GM12878 (cell line): ENCODE measurements around the gene ABHD17A. TPM values are rescaled to one million over a fixed set of nuclear protein-coding genes. Genes with fewer than 3 reads are reported as not detected.

Experiments
- BHLHE40 ChIP-seq, 2 experiments: fragments of 450-650 bp in 1 of 2; IDR thresholded peaks; 2 replicates each; pipeline ENCODE4 v1.6.1; 2011 to 2017; ENCODE audit warnings: low read depth in 2 of 2, borderline replicate concordance in 1 of 2, improper control_type of control experiment in 1 of 2, low read length in 1 of 2, mild to moderate bottlenecking in 1 of 2
- BRCA1 ChIP-seq: IDR thresholded peaks from 2 replicates; pipeline ENCODE4 v1.6.1; 2011; ENCODE audit warnings: low read depth, low read length, improper control_type of control experiment
- CHD2 ChIP-seq: IDR thresholded peaks from 2 replicates; pipeline ENCODE4 v1.6.1; 2011; ENCODE audit warnings: low read depth, low read length, improper control_type of control experiment, borderline replicate concordance
- EP300 ChIP-seq, 2 experiments: fragments of 150-350 bp in 1 of 2; IDR thresholded peaks; 2 replicates each; pipeline ENCODE4 v1.6.1; 2011 to 2012; ENCODE audit warnings: low read depth in 2 of 2, low read length in 2 of 2, borderline replicate concordance in 1 of 2, improper control_type of control experiment in 1 of 2, inconsistent platforms in 1 of 2; ENCODE audit not compliant: control insufficient read depth in 1 of 2
- FOXK2 ChIP-seq: fragments of 450-650 bp; IDR thresholded peaks from 2 replicates; pipeline ENCODE4 v1.6.1; 2017; ENCODE audit warnings: mild to moderate bottlenecking, moderate library complexity
- HCFC1 ChIP-seq: fragments of 150-350 bp; IDR thresholded peaks from 2 replicates; pipeline ENCODE4 v1.6.1; 2014; ENCODE audit warnings: low read length
- IKZF2 ChIP-seq, 2 experiments: fragments of 450-650 bp; IDR thresholded peaks; 2 replicates each; pipeline ENCODE4 v1.6.1; 2017; ENCODE audit warnings: mild to moderate bottlenecking in 2 of 2, moderate library complexity in 2 of 2
- IRF4 ChIP-seq: IDR thresholded peaks from 2 replicates; pipeline ENCODE4 v1.6.1; 2011; ENCODE audit warnings: low read depth, low read length
- JUND ChIP-seq: IDR thresholded peaks from 2 replicates; pipeline ENCODE4 v1.6.1; 2012; ENCODE audit warnings: low read depth, mild to moderate bottlenecking, low read length, improper control_type of control experiment, moderate library complexity
- KAT2A ChIP-seq: conservative IDR thresholded peaks from 2 replicates; pipeline ENCODE4 v1.6.1; 2011; ENCODE audit warnings: low read depth, low read length; ENCODE audit not compliant: control insufficient read depth
- NFYA ChIP-seq: IDR thresholded peaks from 2 replicates; pipeline ENCODE4 v1.6.1; 2011; ENCODE audit warnings: low read depth, mild to moderate bottlenecking, low read length, improper control_type of control experiment, borderline replicate concordance
- PML ChIP-seq: IDR thresholded peaks from 2 replicates; pipeline ENCODE4 v1.6.1; 2012; ENCODE audit warnings: low read length, inconsistent platforms
- POLR2AphosphoS2 ChIP-seq: IDR thresholded peaks from 2 replicates; pipeline ENCODE4 v1.6.1; 2011; ENCODE audit warnings: low read depth, mild to moderate bottlenecking, low read length, improper control_type of control experiment, moderate library complexity
- POLR2AphosphoS5 ChIP-seq: IDR thresholded peaks from 2 replicates; pipeline ENCODE4 v1.6.1; 2011; ENCODE audit warnings: mild to moderate bottlenecking, low read length, inconsistent platforms
- SMC3 ChIP-seq: IDR thresholded peaks from 2 replicates; pipeline ENCODE4 v1.6.1; 2011; ENCODE audit warnings: low read length, improper control_type of control experiment, borderline replicate concordance
- SREBF1 ChIP-seq: IDR thresholded peaks from 2 replicates; pipeline ENCODE4 v1.6.1; 2012; ENCODE audit warnings: mild to moderate bottlenecking, low read length
- SREBF2 ChIP-seq: IDR thresholded peaks from 2 replicates; pipeline ENCODE4 v1.6.1; 2012; ENCODE audit warnings: mild to moderate bottlenecking, low read length
- TCF7 ChIP-seq: IDR thresholded peaks from 2 replicates; pipeline ENCODE4 v1.6.1; 2014; ENCODE audit warnings: antibody characterized with exemption, borderline replicate concordance
- ZNF207 ChIP-seq: fragments of 450-650 bp; IDR thresholded peaks from 2 replicates; pipeline ENCODE4 v1.6.1; 2014; ENCODE audit warnings: antibody characterized with exemption, mild to moderate bottlenecking, borderline replicate concordance
- polyA plus RNA-seq, 11 experiments: library from polyadenylated mRNA; depleted of rRNA in 4 of 11; unstranded in 6 of 11; stranded (reverse) in 5 of 11; fragments of >200 nt; fragmentation: Nextera tagmentation in 4 of 11; fragmentation: Illumina TruSeq in 1 of 11; extraction: Ambion mirVana in 4 of 11; extraction: Trizol in 1 of 11; gene quantifications; 1 replicate in 1 of 11; 2 replicates in 10 of 11; pipeline versions ENCODE4 v1.2.1 to v1.2.3, GENCODE V29; 2011 to 2016; ENCODE audit warnings: inconsistent platforms in 2 of 11, missing spikeins in 2 of 11, low read depth in 1 of 11
- total RNA-seq, 4 experiments: library from RNA; depleted of rRNA in 3 of 4; stranded (reverse); fragments of >200 nt in 3 of 4; fragmentation: Illumina TruSeq in 1 of 4; extraction: Trizol in 1 of 4; gene quantifications; 2 replicates each; pipeline versions ENCODE4 v1.2.1 to v1.2.3, GENCODE V29; 2013 to 2021
- TF ChIP-seq, protein P1 (sequence below): fragments of 450-650 bp; IDR thresholded peaks from 2 replicates; pipeline ENCODE4 v1.6.1; 2018; ENCODE audit warnings: borderline replicate concordance, mild to moderate bottlenecking; ENCODE audit not compliant: partially characterized antibody
- TF ChIP-seq, protein P2 (sequence below): fragments of 450-650 bp; IDR thresholded peaks from 2 replicates; pipeline ENCODE4 v1.6.1; 2017; ENCODE audit warnings: antibody characterized with exemption, mild to moderate bottlenecking, moderate library complexity
- TF ChIP-seq, protein P3 (sequence below): fragments of 450-650 bp; IDR thresholded peaks from 2 replicates; pipeline ENCODE4 v1.6.1; 2016; ENCODE audit warnings: mild to moderate bottlenecking

Gene ABHD17A
- total and polyA plus RNA-seq, 10 of the 15 experiments (the other 5 are each of a cell fraction or from before 2014, with no cell fraction given) = 0.13 to 126 (median 28.8) TPM; not detected in 1

DNA sequence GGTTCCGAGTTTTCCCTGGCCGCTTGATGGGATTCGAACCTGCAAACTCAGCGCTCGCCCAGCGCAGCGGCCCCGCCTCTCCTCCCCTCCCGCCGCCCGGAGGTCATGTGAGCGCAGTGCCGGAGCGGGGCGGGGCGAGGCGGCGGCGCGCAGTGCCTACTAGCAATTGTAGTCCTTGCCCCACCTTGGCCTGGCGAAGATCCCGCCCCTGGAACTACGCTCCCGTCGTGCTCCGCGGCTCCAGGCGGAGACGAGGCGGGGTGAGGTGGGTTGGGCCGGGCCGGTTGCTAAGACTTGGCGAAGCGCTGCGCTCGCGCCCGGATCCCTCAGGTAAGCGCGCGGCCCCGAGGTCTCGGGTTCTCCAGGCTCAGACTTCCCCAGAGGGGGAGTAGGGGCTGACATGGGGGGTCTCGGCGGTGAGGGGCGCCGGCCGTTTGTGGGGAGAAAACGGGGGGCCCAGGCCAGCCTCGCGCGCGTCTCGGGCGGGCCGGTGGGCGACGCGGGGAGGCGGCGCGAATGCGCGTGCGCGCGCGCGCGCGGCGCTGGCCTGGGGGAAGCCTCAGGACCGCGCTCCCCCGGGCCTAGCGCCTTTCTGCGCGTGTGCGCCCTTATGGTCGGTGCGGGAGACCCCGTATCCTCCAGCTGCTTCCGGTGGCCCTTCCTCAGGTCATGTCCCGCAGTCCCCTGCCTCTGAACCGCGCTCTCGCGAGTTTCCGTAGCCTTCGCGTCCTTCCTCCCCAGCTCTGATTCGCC is 20.0 kb upstream of the ABHD17A start, which contains the start of the genes ADAT3 and SCAMP4 (continued):
- TF ChIP-seq, protein P1, sequence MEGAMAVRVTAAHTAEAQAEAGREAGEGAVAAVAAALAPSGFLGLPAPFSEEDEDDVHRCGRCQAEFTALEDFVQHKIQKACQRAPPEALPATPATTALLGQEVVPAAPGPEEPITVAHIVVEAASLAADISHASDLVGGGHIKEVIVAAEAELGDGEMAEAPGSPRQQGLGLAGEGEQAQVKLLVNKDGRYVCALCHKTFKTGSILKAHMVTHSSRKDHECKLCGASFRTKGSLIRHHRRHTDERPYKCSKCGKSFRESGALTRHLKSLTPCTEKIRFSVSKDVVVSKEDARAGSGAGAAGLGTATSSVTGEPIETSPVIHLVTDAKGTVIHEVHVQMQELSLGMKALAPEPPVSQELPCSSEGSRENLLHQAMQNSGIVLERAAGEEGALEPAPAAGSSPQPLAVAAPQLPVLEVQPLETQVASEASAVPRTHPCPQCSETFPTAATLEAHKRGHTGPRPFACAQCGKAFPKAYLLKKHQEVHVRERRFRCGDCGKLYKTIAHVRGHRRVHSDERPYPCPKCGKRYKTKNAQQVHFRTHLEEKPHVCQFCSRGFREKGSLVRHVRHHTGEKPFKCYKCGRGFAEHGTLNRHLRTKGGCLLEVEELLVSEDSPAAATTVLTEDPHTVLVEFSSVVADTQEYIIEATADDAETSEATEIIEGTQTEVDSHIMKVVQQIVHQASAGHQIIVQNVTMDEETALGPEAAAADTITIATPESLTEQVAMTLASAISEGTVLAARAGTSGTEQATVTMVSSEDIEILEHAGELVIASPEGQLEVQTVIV = no peak
- TF ChIP-seq, protein P2, sequence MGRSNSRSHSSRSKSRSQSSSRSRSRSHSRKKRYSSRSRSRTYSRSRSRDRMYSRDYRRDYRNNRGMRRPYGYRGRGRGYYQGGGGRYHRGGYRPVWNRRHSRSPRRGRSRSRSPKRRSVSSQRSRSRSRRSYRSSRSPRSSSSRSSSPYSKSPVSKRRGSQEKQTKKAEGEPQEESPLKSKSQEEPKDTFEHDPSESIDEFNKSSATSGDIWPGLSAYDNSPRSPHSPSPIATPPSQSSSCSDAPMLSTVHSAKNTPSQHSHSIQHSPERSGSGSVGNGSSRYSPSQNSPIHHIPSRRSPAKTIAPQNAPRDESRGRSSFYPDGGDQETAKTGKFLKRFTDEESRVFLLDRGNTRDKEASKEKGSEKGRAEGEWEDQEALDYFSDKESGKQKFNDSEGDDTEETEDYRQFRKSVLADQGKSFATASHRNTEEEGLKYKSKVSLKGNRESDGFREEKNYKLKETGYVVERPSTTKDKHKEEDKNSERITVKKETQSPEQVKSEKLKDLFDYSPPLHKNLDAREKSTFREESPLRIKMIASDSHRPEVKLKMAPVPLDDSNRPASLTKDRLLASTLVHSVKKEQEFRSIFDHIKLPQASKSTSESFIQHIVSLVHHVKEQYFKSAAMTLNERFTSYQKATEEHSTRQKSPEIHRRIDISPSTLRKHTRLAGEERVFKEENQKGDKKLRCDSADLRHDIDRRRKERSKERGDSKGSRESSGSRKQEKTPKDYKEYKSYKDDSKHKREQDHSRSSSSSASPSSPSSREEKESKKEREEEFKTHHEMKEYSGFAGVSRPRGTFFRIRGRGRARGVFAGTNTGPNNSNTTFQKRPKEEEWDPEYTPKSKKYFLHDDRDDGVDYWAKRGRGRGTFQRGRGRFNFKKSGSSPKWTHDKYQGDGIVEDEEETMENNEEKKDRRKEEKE = no peak
- TF ChIP-seq POLR2AphosphoS2 (no peak), IRF4 (peak; percentile 43; the same call in 1 of the 2 replicates), FOXK2 (no peak), BRCA1 (peak; percentile 64; the same call in 1 of the 2 replicates), BHLHE40 (IDR thresholded peaks at IDR 0.05; ENCODE audit: borderline replicate concordance in 1 of 2, low read depth in 2 of 2, low read length in 1 of 2) (peak; percentile 83 to 94), HCFC1 (peak; percentile 97), EP300 (IDR thresholded peaks at IDR 0.05; ENCODE audit: borderline replicate concordance in 1 of 2, control insufficient read depth in 1 of 2, low read depth in 2 of 2, low read length in 2 of 2) (no peak), SREBF1 (peak; percentile 79), ZNF207 (0 out of 2 replicates have a peak, but pooled peaks have one; percentile 70), PML (no peak), TCF7 (no peak), KAT2A (no peak), POLR2AphosphoS5 (peak; percentile 43; the same call in 1 of the 2 replicates), IKZF2 (IDR thresholded peaks at IDR 0.05) (peak in 1 of 2 experiments; percentile 32; a peak in 1 of 4 replicates), JUND (no peak), SREBF2 (no peak), SMC3 (no peak), NFYA (no peak), CHD2 (peak; percentile 91)
- TF ChIP-seq, protein P3, sequence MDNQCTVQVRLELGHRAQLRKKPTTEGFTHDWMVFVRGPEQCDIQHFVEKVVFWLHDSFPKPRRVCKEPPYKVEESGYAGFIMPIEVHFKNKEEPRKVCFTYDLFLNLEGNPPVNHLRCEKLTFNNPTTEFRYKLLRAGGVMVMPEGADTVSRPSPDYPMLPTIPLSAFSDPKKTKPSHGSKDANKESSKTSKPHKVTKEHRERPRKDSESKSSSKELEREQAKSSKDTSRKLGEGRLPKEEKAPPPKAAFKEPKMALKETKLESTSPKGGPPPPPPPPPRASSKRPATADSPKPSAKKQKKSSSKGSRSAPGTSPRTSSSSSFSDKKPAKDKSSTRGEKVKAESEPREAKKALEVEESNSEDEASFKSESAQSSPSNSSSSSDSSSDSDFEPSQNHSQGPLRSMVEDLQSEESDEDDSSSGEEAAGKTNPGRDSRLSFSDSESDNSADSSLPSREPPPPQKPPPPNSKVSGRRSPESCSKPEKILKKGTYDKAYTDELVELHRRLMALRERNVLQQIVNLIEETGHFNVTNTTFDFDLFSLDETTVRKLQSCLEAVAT = 0 out of 2 replicates have a peak, but pooled peaks have one; percentile 57
